Testis (tissue), 3 donors: Measurements from ENCODE around the gene BACH2. TPM values are rescaled to one million over a fixed set of nuclear protein-coding genes. Genes with fewer than 3 reads are reported as not detected.

Source experiments
- DNase-seq: peaks from one replicate; pipeline ENCODE4 v3.0.0-alpha.2; 2019
- H3K27ac ChIP-seq, 2 donors: fragments of 200-600 bp; sonication (generic); one replicate each; pipeline ENCODE4 v1.5.1; 2019
- H3K27me3 ChIP-seq: fragments of 200-600 bp; sonication (generic); one replicate; pipeline ENCODE4 v1.5.1; 2019
- H3K36me3 ChIP-seq: fragments of 200-600 bp; sonication (generic); one replicate; pipeline ENCODE4 v1.5.1; 2017; ENCODE audit warnings: low read depth; ENCODE audit errors: missing control alignments
- H3K4me1 ChIP-seq: fragments of 200-600 bp; sonication (generic); one replicate; pipeline ENCODE4 v1.5.1; 2019
- H3K4me3 ChIP-seq, 2 donors: fragments of 200-600 bp; sonication (generic); one replicate each; pipeline ENCODE4 v1.5.1; 2017 to 2019
- H3K9me3 ChIP-seq: fragments of 200-600 bp; sonication (generic); one replicate; pipeline ENCODE4 v1.5.1; 2017
- CTCF ChIP-seq, 3 experiments: fragments of 450-650 bp in 2 of 3; fragments of 200-600 bp in 1 of 3; sonication (generic) in 1 of 3; IDR thresholded peaks; one replicate each; pipeline ENCODE4 v1.5.1; 2016 to 2019; ENCODE audit warnings: antibody characterized with exemption in 3 of 3, mild to moderate bottlenecking in 2 of 3, moderate library complexity in 1 of 3
- POLR2A ChIP-seq: fragments of 450-650 bp; IDR thresholded peaks from one replicate; pipeline ENCODE4 v1.6.1; 2017; ENCODE audit warnings: antibody characterized with exemption, mild to moderate bottlenecking, moderate library complexity
- whole genome bisulfite sequencing, 2 donors: methylation state at CpG; one replicate each; pipeline ENCODE4 v1.1.5; 2018; 5-methylcytosine and 5-hydroxymethylcytosine counted together
- intact Hi-C: fragments of 100-400 bp; cut with DNase I; formaldehyde crosslinking; loops from one replicate; pipeline ENCODE4 v1.15.1; 2023; ENCODE audit warnings: low total_unique reads
- polyA plus RNA-seq: library from polyadenylated mRNA; stranded (reverse); fragments of 350-450 nt; fragmentation: Illumina TruSeq; extraction: RNeasy Lipid Tissue Mini Kit (QIAGEN cat#74804); gene quantifications from one replicate; pipeline ENCODE4 v1.2.3, GENCODE V29; 2014; ENCODE audit warnings: low read depth, low replicate concordance; ENCODE audit not compliant: insufficient read depth
- total RNA-seq, 2 donors: library from RNA; depleted of rRNA; stranded (reverse); fragments of >200 nt; gene quantifications; one replicate each; pipeline ENCODE4 v1.2.3, GENCODE V29; 2016

Gene BACH2
- total and polyA plus RNA-seq, 3 donors from 2014 or later: 5.0 to 8.3 (median 6.5) TPM

- Histone ChIP-seq H3K36me3 (no peaks in the 10 kb centered on the region), H3K9me3 (no peaks in the 10 kb centered on the region), H3K27ac (no peak overlapping the region), H3K4me1 (no peaks in the 10 kb centered on the region), H3K4me3 (no peak overlapping the region), H3K27me3 (no peaks in the 10 kb centered on the region)
- TF ChIP-seq CTCF (IDR thresholded peaks at IDR 0.05): no peak
- TF ChIP-seq POLR2A: no peak
- intact Hi-C loops: no loop called here
- no peak for DNase-seq
- 94 to 97% methylated on average over 2 of the region's 2 CpGs for WGBS, 2 donors
These were observed 201.5 kb downstream of the BACH2 start for GRCh38 chr6:90095145-90095544.

GRCh38 chr6:90093558-90094073, 203.0 kb downstream of the BACH2 start:
- no peaks in the 10 kb centered on the region for H3K4me1 ChIP-seq
- H3K27me3 ChIP-seq: no peaks in the 10 kb centered on the region
- 90 to 92% methylated on average over 3 of the region's 3 CpGs for WGBS, 2 donors
- no peak for DNase-seq
- H3K27ac ChIP-seq: no peak overlapping the region
- H3K4me3 ChIP-seq: no peak overlapping the region
- no peak for TF ChIP-seq CTCF (IDR thresholded peaks at IDR 0.05)
- no peak for TF ChIP-seq POLR2A
- H3K9me3 ChIP-seq: no peaks in the 10 kb centered on the region
- intact Hi-C loops: no loop called here
- no peaks in the 10 kb centered on the region for H3K36me3 ChIP-seq

GRCh38 chr6:90090866-90091265, 205.8 kb downstream of the BACH2 start:
- no peak for DNase-seq
- Histone ChIP-seq H3K27me3 (no peaks in the 10 kb centered on the region), H3K36me3 (no peaks in the 10 kb centered on the region), H3K4me3 (no peak overlapping the region), H3K9me3 (no peaks in the 10 kb centered on the region), H3K4me1 (no peaks in the 10 kb centered on the region), H3K27ac (no peak overlapping the region)
- TF ChIP-seq CTCF (IDR thresholded peaks at IDR 0.05) (no peak), POLR2A (no peak)
- intact Hi-C loops: no loop called here
- whole genome bisulfite sequencing, 2 donors: 88 to 93% methylated on average over 2 of the region's 2 CpGs

- intact Hi-C loops: no loop called here
- no peaks in the 10 kb centered on the region for H3K9me3 ChIP-seq
- no peak for DNase-seq
- no peak overlapping the region for H3K4me3 ChIP-seq
- H3K27me3 ChIP-seq: no peaks in the 10 kb centered on the region
- no peak for TF ChIP-seq CTCF (IDR thresholded peaks at IDR 0.05)
- TF ChIP-seq POLR2A: no peak
- H3K4me1 ChIP-seq: no peaks in the 10 kb centered on the region
- no peak overlapping the region for H3K27ac ChIP-seq
- no peaks in the 10 kb centered on the region for H3K36me3 ChIP-seq
These were observed 208.6 kb downstream of the BACH2 start for GRCh38 chr6:90088009-90088408.

GRCh38 chr6:90087106-90087833, 209.4 kb downstream of the BACH2 start:
- Histone ChIP-seq H3K9me3 (no peaks in the 10 kb centered on the region), H3K27ac (no peak overlapping the region), H3K4me1 (no peaks in the 10 kb centered on the region), H3K4me3 (no peak overlapping the region), H3K36me3 (no peaks in the 10 kb centered on the region), H3K27me3 (no peaks in the 10 kb centered on the region)
- 85 to 86% methylated on average over 5 of the region's 5 CpGs for WGBS, 2 donors
- intact Hi-C loops: no loop called here
- no peak for TF ChIP-seq CTCF (IDR thresholded peaks at IDR 0.05)
- TF ChIP-seq POLR2A: no peak
- no peak for DNase-seq
